Uterus (tissue), 2 donors: ENCODE results near the gene ATMIN.

ENCODE experiments used
- POLR2A ChIP-seq, 2 donors: fragments of 450-650 bp; IDR thresholded peaks; one replicate each; pipeline ENCODE4 v1.6.1; 2016; ENCODE audit warnings: antibody characterized with exemption in 2 of 2, mild to moderate bottlenecking in 1 of 2, moderate library complexity in 1 of 2
- TF ChIP-seq, protein P1 (sequence below), 4 experiments: fragments of 200-600 bp in 2 of 4; fragments of 450-650 bp in 2 of 4; sonication (generic) in 2 of 4; IDR thresholded peaks; one replicate each; pipeline ENCODE4 v1.5.1; 2016 to 2019; ENCODE audit warnings: antibody characterized with exemption in 4 of 4, mild to moderate bottlenecking in 2 of 4, moderate library complexity in 1 of 4

DNA sequence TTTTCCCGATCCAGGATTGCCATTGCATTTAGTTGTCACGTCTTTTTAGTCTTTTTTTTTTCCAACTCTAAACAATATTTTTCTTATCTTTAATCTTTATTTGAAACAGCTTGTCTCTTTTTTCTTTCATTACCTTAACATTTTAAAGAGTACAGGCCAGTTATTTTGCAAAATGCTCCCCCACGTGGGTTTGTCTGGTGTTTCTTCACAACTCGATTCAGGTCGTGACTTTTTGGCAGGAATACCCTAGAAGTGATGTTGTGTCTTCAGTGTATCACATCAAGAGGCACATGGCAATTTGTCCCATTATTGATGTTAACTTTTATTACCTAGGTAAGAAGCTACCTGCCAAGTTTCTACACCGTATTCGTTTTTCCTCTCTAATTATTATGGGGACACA, 46.9 kb upstream of the ATMIN start:
- TF ChIP-seq, protein P1, sequence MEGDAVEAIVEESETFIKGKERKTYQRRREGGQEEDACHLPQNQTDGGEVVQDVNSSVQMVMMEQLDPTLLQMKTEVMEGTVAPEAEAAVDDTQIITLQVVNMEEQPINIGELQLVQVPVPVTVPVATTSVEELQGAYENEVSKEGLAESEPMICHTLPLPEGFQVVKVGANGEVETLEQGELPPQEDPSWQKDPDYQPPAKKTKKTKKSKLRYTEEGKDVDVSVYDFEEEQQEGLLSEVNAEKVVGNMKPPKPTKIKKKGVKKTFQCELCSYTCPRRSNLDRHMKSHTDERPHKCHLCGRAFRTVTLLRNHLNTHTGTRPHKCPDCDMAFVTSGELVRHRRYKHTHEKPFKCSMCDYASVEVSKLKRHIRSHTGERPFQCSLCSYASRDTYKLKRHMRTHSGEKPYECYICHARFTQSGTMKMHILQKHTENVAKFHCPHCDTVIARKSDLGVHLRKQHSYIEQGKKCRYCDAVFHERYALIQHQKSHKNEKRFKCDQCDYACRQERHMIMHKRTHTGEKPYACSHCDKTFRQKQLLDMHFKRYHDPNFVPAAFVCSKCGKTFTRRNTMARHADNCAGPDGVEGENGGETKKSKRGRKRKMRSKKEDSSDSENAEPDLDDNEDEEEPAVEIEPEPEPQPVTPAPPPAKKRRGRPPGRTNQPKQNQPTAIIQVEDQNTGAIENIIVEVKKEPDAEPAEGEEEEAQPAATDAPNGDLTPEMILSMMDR (IDR thresholded peaks at IDR 0.05): no peak
- TF ChIP-seq POLR2A (IDR thresholded peaks at IDR 0.05): no peak
